HG03342 (cell line): ENCODE measurements around the gene SPINK6.

Experiments
- ATAC-seq: cut with Tn5 transposase; IDR thresholded peaks from one replicate; pipeline ENCODE4 v1.9.1; 2021; ENCODE audit warnings: mild to moderate bottlenecking, moderate library complexity; ENCODE audit not compliant: unreplicated experiment

Gene SPINK6

GRCh38 chr5:148221508-148221907, 18.7 kb downstream of the SPINK6 start:
- ATAC-seq = no peak

GRCh38 chr5:148224117-148224742, 21.4 kb downstream of the SPINK6 start:
- no peak for ATAC-seq

GRCh38 chr5:148228392-148228984, 25.6 kb downstream of the SPINK6 start:
- no peak for ATAC-seq

DNA sequence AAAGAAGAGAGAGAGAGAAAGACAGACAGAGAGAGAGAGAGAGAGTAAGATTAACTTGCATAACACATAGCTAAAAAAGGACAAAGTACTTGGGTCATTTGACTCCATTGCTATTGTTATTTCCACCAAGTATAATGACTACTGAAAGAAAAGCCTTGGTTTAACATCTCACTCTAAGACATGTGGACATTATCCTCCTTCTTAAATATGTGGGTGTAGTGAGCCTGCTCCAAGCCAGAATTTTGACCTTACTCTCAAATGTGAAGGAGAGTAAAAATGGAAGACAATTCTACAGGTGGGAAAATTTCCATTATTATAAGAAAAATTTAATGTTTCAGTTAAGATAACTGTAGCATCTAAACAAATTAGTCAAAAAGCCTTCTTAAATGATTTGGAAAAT, 27.0 kb downstream of the SPINK6 start:
- no peak for ATAC-seq

DNA sequence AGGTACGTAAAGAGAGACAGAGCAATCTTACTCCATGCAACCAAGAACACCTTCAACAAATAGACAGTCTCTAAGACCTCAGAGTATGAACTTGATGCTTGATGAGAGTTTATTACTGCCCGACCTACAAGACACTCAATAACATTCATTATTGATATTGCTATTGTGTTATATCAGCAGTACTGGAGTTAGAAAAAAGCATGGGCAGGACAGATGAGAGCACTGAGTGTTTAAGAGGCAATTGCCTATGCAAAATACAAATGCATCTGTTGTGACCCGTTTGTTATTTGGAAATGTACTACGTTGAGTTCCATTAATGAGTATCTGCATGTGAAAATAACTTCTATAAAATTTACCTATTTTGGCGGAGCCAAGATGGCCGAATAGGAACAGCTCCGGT, 27.4 kb downstream of the SPINK6 start:
- ATAC-seq = no peak

- no peak for ATAC-seq
These were observed 35.1 kb downstream of the SPINK6 start for GRCh38 chr5:148237785-148238417.

GRCh38 chr5:148238418-148238794, 35.6 kb downstream of the SPINK6 start, which contains the start of gene MARCOL:
TSS of gene MARCOL (plus strand) at chr5:148238525. CDS start at chr5:148238598, 73 bp downstream.
- no peak for ATAC-seq

DNA sequence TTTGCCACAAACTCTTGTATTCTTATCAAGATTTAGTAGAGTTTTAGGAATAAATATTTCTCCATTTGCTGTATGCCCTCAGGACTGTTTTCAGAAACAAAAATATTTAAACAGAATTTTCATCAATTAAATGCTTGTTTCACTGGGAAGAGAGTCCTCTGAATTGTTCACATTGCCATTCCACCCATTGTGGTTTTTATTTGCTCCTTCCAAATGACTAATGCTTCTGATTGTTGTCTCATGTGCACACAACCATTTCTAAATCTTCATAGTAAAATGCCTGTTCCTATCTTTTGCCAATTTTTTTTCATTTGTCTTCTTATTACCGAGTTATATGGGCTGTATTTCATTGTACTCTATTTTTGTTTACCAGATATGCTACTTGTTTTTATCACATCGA, 46.1 kb downstream of the SPINK6 start:
- no peak for ATAC-seq

- no peak for ATAC-seq
These were observed 52.6 kb downstream of the SPINK6 start for GRCh38 chr5:148255456-148255855.

- no peak for ATAC-seq
These were observed 56.4 kb downstream of the SPINK6 start for GRCh38 chr5:148259288-148259687.

DNA sequence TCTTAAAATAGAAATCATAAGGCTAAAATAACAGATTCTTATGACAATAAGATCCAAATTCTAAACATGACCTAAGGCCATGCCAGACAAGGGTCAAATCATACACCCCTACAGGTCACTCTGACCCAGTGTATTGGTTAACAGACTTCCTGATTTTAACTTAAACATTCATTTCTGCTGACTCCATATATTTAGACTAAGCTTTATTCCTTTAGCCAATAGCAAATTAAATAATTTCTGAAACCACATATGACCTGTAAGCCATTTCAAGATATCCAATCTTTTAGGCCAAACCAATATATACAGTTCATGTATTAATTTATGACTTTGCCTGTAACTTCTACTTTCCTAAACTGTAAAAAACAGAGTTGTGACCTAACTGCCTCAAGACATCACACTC, 58.4 kb downstream of the SPINK6 start:
- ATAC-seq = no peak
